NCI-H446 treated with DMSO at 0.1 percent for 48 hours (cell line): Measurements from ENCODE around the gene GCSAML.

Experiments
- DNase-seq: peaks from one replicate; lab custom pipeline; 2025; lab: John Stamatoyannopoulos, UW

GCSAML gene

DNA sequence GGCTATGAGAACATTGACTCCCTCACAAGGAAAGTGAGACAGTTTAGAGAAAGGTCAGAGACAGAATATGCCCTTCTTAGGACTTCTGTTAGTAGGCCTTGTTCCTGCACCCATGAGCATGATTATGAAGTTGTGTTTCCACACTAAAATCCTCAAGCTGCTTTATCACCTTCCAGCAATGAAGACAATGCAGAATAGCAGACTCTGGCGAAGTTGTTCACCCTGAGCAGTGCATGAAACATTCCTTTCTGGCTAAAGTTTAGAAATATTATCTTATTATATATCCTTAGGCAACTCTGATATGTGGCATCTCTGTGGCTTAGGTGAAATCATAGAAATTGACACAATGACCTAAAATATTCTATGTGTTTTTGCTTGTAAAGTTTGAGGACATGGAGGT, 25.3 kb downstream of the GCSAML start:
- no peak for DNase-seq

DNA sequence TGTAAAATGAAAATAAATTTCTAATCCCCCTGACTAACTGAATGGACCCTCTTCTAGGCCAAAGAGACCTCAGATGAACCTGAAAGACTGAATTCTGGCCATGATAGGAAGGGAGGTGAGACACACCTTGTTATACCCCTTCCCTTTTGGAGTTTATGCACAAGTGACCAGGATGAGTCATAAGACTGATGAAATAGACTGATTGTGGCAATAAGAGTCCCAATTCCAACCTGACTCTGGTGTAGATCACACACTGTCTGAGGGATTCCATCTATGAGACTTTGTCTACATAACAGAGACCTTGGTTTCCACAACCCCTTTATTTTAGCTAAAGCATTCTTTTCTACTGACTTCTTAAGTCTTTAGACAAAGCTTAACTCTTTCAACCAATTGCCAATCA, 25.7 kb downstream of the GCSAML start:
- no peak for DNase-seq

DNA sequence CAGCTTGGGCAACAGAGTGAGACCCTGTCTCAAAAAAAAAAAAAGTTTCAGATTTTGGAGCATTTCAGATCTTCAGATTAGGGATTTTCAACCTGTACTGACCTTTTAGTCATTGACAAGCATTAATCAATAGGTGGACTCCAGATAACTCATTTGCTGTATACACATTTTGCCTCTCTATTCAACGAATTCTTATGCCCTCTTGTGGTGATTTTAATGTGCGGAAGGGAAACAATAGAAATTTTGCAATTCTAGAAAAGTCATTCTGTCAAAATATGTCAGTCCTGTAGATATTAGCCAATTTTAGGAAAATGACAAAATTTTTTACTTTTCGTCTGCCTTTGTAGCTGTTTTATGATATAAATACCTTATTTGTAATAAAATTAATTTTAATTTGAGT, 27.6 kb downstream of the GCSAML start:
- DNase-seq, result no peak

DNA sequence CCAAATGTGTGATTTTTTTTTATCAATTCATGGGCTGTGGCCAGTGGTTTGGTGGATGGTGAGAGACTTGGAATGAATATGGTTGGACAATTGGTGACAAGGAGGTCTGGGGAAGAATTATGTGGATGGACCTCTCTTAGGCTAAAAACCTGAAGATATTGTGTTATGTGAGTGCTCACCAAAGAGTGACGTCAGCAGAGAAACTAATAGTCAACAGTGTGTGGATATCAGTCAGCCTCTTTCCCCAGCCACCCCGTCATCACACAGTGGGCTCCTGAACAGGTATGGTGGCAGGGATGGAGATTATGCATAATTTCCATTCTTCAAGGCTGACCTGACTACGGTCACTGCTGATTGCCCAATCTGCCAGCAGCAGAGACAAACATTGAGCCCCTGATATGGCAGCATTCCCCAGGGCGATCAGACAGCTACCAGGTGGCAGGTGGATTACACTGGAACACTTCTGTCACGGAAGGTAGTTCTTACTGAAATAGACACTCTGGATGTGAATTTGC, 30.1 kb downstream of the GCSAML start:
- no peak for DNase-seq

DNA sequence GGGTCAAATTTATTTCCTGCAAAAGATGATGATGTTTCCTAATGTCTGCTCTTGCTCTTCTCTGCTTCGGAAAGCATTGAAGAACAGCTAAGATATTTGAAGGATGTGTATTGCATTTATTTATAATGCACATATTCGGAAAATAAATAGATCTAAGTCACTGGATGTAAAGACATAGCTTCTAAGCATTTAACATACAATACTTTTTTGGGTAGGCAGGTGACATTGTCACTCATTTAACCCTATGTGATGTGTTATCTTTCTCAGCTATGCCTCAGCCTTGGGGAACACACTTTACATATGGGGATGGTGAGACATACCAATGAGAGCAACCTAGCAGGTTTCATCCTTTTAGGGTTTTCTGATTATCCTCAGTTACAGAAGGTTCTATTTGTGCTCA, 39.1 kb downstream of the GCSAML start, which contains the start of gene OR2G2:
TSS of gene OR2G2 (plus strand) at position 301 of the 400 bp plus-strand sequence. CDS start at position 301, 0 bp downstream.
- DNase-seq, result no peak

DNA sequence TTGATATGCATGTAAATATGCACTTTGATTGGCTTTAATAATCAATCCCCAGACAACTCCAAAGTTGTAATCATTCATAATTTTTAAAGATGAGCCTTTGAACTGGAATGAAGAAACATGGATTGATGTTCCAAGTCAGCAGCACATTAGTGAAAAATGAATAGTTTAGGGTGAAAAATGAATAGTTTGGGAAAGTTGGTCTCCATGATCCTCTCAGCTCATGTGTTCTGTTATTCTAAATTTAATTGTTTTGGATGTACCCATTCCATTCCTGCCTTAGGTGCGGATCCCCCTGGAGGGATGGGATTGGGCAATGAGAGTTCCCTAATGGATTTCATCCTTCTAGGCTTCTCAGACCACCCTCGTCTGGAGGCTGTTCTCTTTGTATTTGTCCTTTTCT, 56.4 kb downstream of the GCSAML start, which contains the start of gene OR2G3:
TSS of gene OR2G3 (plus strand) at position 301 of the 400 bp plus-strand sequence. CDS start at position 301, 0 bp downstream.
- DNase-seq, result no peak

DNA sequence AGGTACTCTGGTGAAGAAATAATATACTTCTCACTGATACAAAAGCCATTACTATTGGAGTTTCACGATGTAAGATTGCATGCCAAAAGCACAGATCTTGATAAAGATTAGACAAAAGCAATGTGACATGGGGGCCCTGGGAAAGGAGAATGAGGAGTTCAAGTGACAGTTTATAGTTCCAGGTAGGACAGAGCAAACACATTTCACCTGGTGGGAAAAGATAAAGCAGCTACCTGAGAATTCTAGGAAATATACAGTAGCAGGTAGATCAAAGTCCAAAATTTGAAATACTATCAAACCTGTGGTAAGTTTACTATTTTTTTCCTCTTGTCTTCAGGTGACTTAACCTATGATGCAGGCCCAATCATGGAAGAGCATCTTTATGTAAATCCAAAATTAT, 64.5 kb downstream of the GCSAML start:
- no peak for DNase-seq

DNA sequence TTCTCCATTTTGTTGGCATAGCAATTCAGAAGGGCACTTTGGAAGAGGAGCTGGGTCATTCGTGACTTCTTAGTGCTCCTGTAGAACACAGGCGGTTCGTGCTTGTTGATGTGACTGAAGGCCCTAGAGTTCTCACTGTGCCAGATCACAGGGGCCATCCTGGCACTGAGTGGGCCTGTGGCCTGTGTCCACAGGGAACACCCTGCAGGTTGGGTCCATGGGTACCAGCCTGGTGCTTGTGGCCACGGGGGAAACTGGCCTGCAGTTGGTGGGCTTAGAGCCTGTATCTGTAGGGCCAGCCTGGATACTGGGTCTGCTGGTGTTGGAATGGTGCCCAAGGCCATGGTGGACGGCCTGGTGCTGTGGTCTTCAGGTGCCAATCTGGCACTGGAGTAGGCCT, 65.7 kb downstream of the GCSAML start:
- no peak for DNase-seq
